Measurements from ENCODE around the gene FTH1. TPM values are rescaled to one million over a fixed set of nuclear protein-coding genes. Genes with fewer than 3 reads are reported as not detected.

FTH1 gene
- total and polyA plus RNA-seq, 2 of the 4 experiments (the other 2 are of a cell fraction): 344 to 2,516 TPM

DNA sequence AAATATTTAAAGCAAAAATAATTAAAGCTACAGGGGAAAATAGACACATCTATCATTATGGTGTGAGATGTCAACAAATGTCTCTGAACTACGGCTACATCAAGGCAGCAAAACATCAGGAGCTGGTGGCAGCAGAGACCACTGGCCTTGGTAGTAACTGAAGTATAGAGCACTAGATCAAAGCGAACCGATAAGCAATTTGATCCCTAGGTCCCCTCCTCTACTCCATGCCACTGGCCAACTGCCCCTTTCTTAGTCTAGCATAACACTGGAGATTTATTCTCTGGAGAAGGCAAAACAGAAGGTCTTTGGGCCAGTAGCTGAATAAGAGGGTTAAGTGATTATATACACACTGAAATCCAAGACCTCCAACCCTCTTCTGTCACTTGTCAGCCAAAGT is 36.5 kb downstream of the FTH1 start:
- Histone ChIP-seq H3K14ac (replicated peaks; ENCODE audit: low read depth, low read length) (no peak overlapping the region), H4K20me1 (ENCODE audit: insufficient read depth, low read length) (no peaks in the 10 kb centered on the region), H3K9ac (ENCODE audit: low read depth, low read length) (no peak overlapping the region), H2AK9ac (replicated peaks; ENCODE audit: low read depth, low read length, poor library complexity) (no peak overlapping the region), H3K56ac (ENCODE audit: extremely low read depth, insufficient read depth, low read length) (no peak overlapping the region), H3K18ac (ENCODE audit: low read depth, low read length) (no peak overlapping the region), H3K79me1 (ENCODE audit: low read depth in 1 of 2, low read length in 2 of 2) (no peaks in the 10 kb centered on the region), H4K8ac (ENCODE audit: low read depth in 2 of 2, low read length in 2 of 2) (no peak overlapping the region), H2AFZ (replicated peaks; ENCODE audit: low read length, poor library complexity) (no peak overlapping the region), H2BK20ac (ENCODE audit: low read depth, low read length) (no peak overlapping the region), H2BK15ac (ENCODE audit: low read depth, low read length) (no peak overlapping the region), H3K4me2 (ENCODE audit: low read depth, low read length) (no peak overlapping the region), H3K4ac (ENCODE audit: low read depth, low read length) (no peak overlapping the region), H3K36me3 (ENCODE audit: control insufficient read depth, insufficient read depth, low read length) (no peaks in the 10 kb centered on the region), H3K23ac (ENCODE audit: low read depth, low read length) (no peak overlapping the region), H2AK5ac (ENCODE audit: low read depth, low read length) (no peak overlapping the region), H4K5ac (ENCODE audit: low read depth, low read length) (no peak overlapping the region), H2BK5ac (ENCODE audit: low read depth, low read length, poor library complexity, severe bottlenecking) (no peak overlapping the region), H3K27ac (ENCODE audit: insufficient read depth, low read length) (no peak overlapping the region), H3K9me3 (ENCODE audit: control insufficient read depth, insufficient read depth, low read length) (peaks cover 2% of the 10 kb centered on the region; the same call in 1 of the 2 replicates), H3K9me1 (ENCODE audit: insufficient read depth, low read length) (no peaks in the 10 kb centered on the region), H3K4me3 (ENCODE audit: insufficient read depth, low read depth, low read length) (no peak overlapping the region), H3K4me1 (ENCODE audit: control insufficient read depth, insufficient read depth, low read length) (0 out of 2 replicates have a peak, but pooled peaks cover 2% of the 10 kb centered on the region), H3K27me3 (ENCODE audit: control insufficient read depth, insufficient read depth, low read length) (peaks cover 11% of the 10 kb centered on the region), H2BK120ac (ENCODE audit: low read depth, low read length) (no peak overlapping the region), H4K91ac (ENCODE audit: insufficient read depth, low read depth, low read length) (no peak overlapping the region)
- ATAC-seq (ENCODE audit: low read depth) (no peak), DNase-seq (no peak)
- CTCF ChIA-PET: no interaction called here
- in situ Hi-C loops (cut with MboI; ENCODE audit: low sequenced_read_pairs) (no loop called here), dilution Hi-C loops (cut with HindIII; ENCODE audit: low sequenced_read_pairs, unreplicated experiment) (no loop called here), intact Hi-C loops (cut with micrococcal nuclease) (no loop called here)
- BruUV-seq (replicated peaks): no TSS peak
- no CpG with 5 or more reads among the region's 3 CpGs for WGBS, 2 experiments (ENCODE audit: extremely low coverage in 2 of 2, insufficient read length in 1 of 2)
- TF ChIP-seq RFX5 (IDR thresholded peaks at IDR 0.05; ENCODE audit: low read depth, low read length) (no peak), FOS (IDR thresholded peaks at IDR 0.05; ENCODE audit: low read depth, low read length) (no peak), MXI1 (IDR thresholded peaks at IDR 0.05; ENCODE audit: borderline replicate concordance, low read depth, low read length) (no peak), CHD1 (IDR thresholded peaks at IDR 0.05; ENCODE audit: low read depth, low read length) (no peak), SMC3 (IDR thresholded peaks at IDR 0.05; ENCODE audit: low read depth, low read length) (no peak), ELK1 (IDR thresholded peaks at IDR 0.05; ENCODE audit: borderline replicate concordance, low read depth, low read length) (no peak), POLR2A (IDR thresholded peaks at IDR 0.05; ENCODE audit: low read depth, low read length) (no peak), CEBPB (IDR thresholded peaks at IDR 0.05; ENCODE audit: low read depth, low read length) (no peak), BHLHE40 (IDR thresholded peaks at IDR 0.05; ENCODE audit: low read depth, low read length) (no peak), MAZ (IDR thresholded peaks at IDR 0.05; ENCODE audit: borderline replicate concordance, low read depth, low read length) (no peak), RCOR1 (IDR thresholded peaks at IDR 0.05; ENCODE audit: insufficient replicate concordance, low read length) (no peak), MAFK (IDR thresholded peaks at IDR 0.05; ENCODE audit: low read depth, low read length) (no peak), RAD21 (IDR thresholded peaks at IDR 0.05; ENCODE audit: low read length) (no peak)
- TF ChIP-seq, protein P1, sequence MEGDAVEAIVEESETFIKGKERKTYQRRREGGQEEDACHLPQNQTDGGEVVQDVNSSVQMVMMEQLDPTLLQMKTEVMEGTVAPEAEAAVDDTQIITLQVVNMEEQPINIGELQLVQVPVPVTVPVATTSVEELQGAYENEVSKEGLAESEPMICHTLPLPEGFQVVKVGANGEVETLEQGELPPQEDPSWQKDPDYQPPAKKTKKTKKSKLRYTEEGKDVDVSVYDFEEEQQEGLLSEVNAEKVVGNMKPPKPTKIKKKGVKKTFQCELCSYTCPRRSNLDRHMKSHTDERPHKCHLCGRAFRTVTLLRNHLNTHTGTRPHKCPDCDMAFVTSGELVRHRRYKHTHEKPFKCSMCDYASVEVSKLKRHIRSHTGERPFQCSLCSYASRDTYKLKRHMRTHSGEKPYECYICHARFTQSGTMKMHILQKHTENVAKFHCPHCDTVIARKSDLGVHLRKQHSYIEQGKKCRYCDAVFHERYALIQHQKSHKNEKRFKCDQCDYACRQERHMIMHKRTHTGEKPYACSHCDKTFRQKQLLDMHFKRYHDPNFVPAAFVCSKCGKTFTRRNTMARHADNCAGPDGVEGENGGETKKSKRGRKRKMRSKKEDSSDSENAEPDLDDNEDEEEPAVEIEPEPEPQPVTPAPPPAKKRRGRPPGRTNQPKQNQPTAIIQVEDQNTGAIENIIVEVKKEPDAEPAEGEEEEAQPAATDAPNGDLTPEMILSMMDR (conservative IDR thresholded peaks at IDR 0.05; ENCODE audit: low read depth, low read length): no peak
- TF ChIP-seq, protein P2, sequence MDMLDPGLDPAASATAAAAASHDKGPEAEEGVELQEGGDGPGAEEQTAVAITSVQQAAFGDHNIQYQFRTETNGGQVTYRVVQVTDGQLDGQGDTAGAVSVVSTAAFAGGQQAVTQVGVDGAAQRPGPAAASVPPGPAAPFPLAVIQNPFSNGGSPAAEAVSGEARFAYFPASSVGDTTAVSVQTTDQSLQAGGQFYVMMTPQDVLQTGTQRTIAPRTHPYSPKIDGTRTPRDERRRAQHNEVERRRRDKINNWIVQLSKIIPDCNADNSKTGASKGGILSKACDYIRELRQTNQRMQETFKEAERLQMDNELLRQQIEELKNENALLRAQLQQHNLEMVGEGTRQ (IDR thresholded peaks at IDR 0.05; ENCODE audit: low read depth, low read length): no peak
- POLR2A ChIA-PET (ENCODE audit: unreplicated experiment): no interaction called here

Measured in IMR-90 (cell line).